MG63 (cell line): ENCODE results near the gene ARHGEF17. TPM values are rescaled to one million over a fixed set of nuclear protein-coding genes. Genes with fewer than 3 reads are reported as not detected.

Source experiments
- DNase-seq: peaks from one replicate; pipeline ENCODE4 v3.0.0-alpha.2; 2020
- H3K27me3 ChIP-seq: fragments of 250-450 bp; sonication (Bioruptor Pico); 2 replicates; pipeline ENCODE4 v1.5.1; 2020; ENCODE audit warnings: mild to moderate bottlenecking, moderate library complexity
- H3K36me3 ChIP-seq: fragments of 250-450 bp; sonication (Bioruptor Pico); 2 replicates; pipeline ENCODE4 v1.5.1; 2020; ENCODE audit warnings: mild to moderate bottlenecking, moderate library complexity
- H3K4me3 ChIP-seq: fragments of 250-450 bp; sonication (Bioruptor Pico); 2 replicates; pipeline ENCODE4 v1.5.1; 2020; ENCODE audit warnings: mild to moderate bottlenecking, moderate library complexity
- H3K9me3 ChIP-seq: fragments of 250-450 bp; sonication (Bioruptor Pico); 2 replicates; pipeline ENCODE4 v1.5.1; 2020; ENCODE audit warnings: mild to moderate bottlenecking, moderate library complexity
- total RNA-seq: library from RNA; depleted of rRNA; stranded (reverse); fragments of >200 nt; shearing (Covaris generic); gene quantifications from 2 replicates; pipeline ENCODE4 v1.2.3, GENCODE V29; 2014; ENCODE audit warnings: low replicate concordance

ARHGEF17 gene
- total RNA-seq, 1 experiment from 2014 or later: 10.9 TPM

DNA sequence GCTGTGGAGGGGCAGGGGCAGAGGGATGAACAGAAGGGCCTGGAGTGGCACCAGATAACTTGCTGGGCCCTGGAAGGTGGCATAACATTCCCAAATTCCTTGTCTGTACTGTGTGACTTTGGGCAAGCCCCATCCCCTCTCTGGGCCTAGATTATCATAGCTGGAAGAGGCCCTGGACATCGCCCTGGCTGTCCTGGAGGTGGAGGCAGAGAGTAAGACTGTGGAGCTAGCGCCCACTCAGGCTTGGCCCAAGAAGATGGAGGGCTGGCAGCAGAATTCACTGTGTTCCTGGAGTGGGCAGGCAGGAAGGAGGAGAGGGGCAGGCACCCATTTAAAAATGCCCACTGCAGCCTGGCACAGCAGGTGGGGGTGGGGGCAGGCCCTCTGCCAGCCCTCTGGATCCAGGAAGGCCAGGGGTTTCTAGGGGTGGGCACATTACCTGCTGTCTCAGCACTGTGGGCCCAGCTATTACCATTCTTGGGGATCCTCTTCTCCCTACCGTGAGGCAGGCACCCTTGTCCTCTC lies 22.6 kb downstream of the ARHGEF17 start:
- Histone ChIP-seq H3K27me3 (no peaks in the 10 kb centered on the region), H3K4me3 (no peak overlapping the region), H3K9me3 (no peaks in the 10 kb centered on the region), H3K36me3 (peaks cover 9% of the 10 kb centered on the region)
- peak; percentile 32 for DNase-seq

DNA sequence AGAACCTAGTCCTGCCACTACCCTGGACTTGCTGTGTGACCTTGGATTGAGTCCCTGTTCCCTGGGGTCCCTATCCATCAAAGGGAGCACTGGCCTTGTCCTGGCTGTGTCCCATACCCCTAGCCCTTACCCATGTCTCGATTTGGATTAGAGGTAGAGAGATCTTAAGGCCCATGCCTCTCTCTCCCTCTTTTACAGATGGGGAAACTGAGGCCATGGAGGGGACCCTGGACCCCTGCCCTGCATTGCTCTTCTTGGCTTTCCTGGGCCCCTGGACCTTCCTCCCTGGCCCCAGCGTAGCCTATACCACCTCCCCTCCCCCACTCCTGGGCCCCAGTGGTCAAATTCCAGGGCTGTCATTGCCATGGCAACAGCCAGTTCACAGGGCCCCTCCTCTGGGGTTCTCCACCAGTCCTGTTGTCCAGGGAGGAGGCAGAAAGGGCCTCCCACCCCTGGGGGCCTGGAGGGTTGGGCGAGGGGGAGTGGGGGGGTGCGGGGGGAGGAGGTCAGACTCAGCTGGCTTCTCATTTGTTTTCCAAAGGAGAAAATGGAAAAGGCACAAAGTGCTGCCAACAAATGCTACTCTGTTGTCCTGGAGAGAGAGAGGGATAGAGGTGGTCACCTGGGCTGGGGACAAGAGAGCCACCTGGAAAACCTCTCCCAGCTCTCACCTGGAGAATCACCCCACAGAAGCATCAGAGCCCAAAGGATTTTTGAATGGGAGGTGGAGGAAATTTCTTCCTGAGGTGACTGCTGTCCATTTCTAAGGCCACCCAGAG lies 23.3 kb downstream of the ARHGEF17 start:
- no peaks in the 10 kb centered on the region for H3K9me3 ChIP-seq
- DNase-seq: no peak
- H3K4me3 ChIP-seq: no peak overlapping the region
- no peaks in the 10 kb centered on the region for H3K27me3 ChIP-seq
- H3K36me3 ChIP-seq: peaks cover 11% of the 10 kb centered on the region

DNA sequence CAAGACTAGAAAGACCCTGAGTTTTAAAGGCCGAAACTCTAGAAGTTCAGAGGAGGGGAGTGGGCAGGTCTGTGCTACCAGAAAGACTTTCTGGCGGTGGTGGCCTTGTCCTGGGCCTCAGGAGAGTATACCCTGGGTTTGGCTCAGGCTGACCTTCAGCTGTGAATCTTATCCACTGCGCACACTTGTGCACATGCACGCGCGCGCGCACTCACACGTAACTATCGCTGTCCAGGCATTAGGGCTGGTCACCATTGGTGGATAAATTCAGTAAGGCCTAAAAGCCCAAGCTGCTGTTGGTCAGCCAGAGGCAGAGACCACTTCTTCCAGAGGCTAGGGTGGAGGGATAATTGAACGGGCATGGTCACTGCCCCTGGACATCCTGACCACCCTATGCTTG lies 25.1 kb downstream of the ARHGEF17 start:
- Histone ChIP-seq H3K27me3 (no peaks in the 10 kb centered on the region), H3K9me3 (no peaks in the 10 kb centered on the region), H3K36me3 (peaks cover 11% of the 10 kb centered on the region), H3K4me3 (no peak overlapping the region)
- DNase-seq: no peak

DNA sequence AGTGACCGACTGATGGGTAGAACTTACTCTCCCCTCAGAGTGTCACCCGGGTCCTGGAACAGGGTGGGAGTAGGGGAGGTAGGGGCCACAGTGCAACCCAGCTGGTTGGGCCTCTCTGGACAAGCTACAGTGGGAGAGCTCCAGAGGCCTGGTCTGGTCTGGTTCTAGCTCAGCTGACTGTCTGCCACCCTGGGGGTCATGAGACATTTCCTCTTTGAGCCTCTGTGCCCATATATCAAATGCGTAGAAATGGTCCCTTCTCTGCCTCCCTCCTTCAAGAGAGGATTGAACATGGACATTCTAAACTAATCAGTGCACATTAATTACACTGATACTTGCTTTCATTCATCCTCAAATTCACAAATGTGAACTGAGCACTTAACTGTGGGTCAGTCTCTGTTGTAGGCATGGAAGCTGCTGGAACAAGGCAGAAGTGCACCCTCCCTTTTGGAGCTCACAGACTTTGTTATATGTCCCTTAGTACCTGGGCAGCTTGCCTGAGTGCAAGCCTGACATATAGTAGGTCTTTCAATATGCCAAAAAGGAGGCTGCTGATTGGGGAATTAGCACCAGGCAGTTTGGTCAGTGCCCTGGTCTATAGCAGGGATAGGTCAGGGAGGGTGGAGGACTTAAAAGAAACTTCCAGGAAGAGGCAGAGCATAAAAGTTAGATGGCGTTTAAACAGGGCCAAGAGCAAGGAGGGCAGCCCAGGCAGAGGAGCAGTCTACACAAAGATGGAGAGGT lies 25.7 kb downstream of the ARHGEF17 start:
- no peaks in the 10 kb centered on the region for H3K27me3 ChIP-seq
- H3K9me3 ChIP-seq: no peaks in the 10 kb centered on the region
- no peak overlapping the region for H3K4me3 ChIP-seq
- DNase-seq: no peak
- H3K36me3 ChIP-seq: peaks cover 11% of the 10 kb centered on the region

DNA sequence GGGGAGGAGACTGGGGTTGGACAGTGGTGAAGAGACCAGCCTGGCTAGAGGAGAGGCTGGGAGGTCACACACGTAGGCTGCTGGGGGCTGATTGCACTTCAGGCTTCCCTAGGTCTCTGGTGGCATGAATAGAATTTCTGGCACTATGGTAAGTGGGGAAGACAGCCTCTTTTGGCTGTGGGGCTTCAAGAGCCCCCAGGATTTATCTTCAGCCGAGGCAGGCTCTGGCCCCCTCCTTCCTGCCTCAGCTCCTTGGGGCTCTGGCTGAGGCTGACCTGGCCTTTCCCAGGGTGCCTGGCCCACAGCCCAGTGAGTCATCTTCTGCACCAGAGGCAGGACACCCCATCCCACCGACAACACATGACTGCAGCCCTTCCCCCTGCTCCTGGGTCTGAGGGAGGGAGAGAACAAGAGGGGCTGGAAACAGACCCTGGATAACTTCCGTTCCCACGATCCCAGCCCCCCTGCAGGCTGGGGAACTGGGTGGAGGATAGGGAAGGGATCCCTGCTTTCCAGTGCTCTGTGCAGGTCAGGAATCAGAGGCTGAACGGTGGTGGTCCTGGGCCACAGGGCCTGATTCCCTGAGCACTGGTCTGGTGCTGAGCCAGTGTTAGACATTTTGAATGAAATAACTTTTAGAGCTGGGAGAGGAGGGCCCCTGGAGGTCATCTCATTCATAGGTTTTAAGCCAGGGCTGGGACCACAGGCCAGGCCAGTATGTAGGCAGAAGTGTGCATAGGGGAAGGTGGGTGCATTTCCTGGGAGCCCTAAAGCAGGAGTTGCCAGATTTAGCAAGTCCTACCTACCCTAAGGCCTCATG lies 26.5 kb downstream of the ARHGEF17 start:
- DNase-seq: peak; percentile 96
- H3K36me3 ChIP-seq: peaks cover 11% of the 10 kb centered on the region
- H3K4me3 ChIP-seq: no peak overlapping the region
- H3K27me3 ChIP-seq: no peaks in the 10 kb centered on the region
- no peaks in the 10 kb centered on the region for H3K9me3 ChIP-seq

DNA sequence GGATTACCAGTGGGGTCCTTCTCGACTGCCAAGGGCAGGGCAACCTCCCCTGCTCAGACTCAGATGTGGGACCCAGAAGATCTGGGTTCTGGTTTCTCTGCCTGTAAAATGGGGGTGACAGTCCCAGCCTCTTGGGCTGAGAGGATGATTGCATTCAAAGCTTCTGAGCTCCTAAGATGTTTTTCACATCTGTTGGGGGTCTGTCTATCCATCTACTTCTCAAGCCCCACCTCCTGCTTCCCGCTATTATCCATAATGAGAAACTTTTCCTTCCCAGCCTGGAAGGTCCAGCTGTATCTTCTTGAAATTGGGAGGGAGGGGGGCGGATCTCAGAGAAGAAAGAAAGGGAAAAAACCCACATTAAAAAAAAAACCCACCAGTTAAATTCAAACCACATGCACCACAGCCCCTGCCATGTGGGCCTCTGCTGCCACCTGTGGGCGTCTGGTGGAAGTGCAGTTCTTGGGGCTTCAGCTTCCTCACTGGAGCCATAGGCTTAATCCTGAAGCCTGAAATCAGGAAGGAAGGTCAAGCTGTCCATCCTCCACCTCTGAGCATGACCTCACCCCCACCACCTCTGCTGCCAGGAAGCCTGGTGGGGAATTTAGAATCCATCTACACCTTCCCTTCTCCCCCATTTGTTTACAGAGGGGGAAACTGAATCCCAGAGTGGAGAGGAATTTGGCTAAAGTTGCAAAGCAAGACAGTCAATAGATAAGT lies 27.3 kb downstream of the ARHGEF17 start:
- DNase-seq: peak; percentile 69

DNA sequence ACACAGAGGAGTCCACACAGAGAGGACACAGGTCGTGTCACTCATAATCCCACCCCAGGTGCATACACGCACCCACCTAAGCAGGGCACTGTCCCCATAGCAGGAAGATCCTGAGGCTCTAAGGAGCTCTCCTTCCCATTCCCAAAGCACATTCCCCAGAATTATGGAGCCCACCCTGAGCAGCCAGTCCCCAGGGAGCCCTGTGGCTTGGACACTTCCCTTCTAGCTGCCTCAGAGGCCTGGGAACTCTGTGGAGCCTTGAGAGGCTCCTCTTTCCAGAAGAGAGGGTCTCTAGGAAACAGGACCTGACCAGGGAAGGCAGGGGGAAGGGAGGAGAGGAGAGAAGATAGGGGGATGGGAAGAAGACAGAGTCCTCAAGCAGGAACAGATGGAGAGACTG lies 29.8 kb downstream of the ARHGEF17 start:
- no peak for DNase-seq

More for the DNA sequence above, 27.3 kb downstream of the ARHGEF17 start:
- Histone ChIP-seq H3K27me3 (no peaks in the 10 kb centered on the region), H3K36me3 (peaks cover 11% of the 10 kb centered on the region), H3K9me3 (no peaks in the 10 kb centered on the region), H3K4me3 (no peak overlapping the region)

DNA sequence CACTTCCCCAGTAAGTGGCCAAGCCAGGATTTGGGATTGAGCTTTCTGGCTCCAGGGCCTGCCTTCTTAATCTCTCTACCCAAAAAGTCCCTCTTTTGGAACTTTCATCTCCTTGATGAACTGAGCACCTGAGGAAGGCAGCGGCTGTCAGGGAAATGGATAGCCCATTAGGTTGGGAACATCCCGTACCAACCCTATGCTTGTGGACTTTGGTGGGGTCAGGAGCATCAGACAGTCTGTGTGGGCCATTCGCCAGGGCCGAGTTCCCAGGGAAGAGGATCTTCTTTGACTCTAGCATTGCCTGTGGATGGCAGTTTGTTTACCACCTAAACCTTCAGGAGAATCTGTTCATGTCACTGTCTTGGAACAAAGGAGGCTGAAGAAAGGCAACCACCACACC lies 30.2 kb downstream of the ARHGEF17 start:
- H3K36me3 ChIP-seq: peaks cover 11% of the 10 kb centered on the region
- no peaks in the 10 kb centered on the region for H3K27me3 ChIP-seq
- no peak overlapping the region for H3K4me3 ChIP-seq
- no peaks in the 10 kb centered on the region for H3K9me3 ChIP-seq
- DNase-seq: no peak

More for the DNA sequence above, 29.8 kb downstream of the ARHGEF17 start:
- no peaks in the 10 kb centered on the region for H3K9me3 ChIP-seq
- H3K36me3 ChIP-seq: peaks cover 11% of the 10 kb centered on the region
- no peaks in the 10 kb centered on the region for H3K27me3 ChIP-seq
- H3K4me3 ChIP-seq: no peak overlapping the region

DNA sequence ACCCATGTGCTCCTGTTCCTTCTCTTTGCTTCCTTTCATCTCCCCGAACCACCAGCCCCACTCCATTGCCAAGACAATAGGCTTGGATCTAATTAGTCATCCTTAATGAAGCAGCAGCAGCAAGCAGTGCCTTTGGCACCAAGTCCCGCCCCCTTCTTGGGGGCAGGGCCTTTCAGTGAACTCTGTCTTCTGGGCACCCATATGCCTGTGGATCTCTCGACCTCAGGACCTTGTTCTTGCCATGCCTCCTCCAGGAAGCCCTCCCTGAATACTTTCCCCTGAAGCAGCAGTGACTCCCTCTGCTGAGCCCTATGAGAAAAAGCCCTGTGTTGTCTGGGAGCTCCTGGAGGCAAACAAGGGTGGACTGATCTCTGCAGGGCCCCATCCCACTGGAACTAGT lies 32.1 kb downstream of the ARHGEF17 start:
- H3K4me3 ChIP-seq: no peak overlapping the region
- H3K9me3 ChIP-seq: no peaks in the 10 kb centered on the region
- DNase-seq: no peak
- H3K36me3 ChIP-seq: peaks cover 11% of the 10 kb centered on the region
- no peaks in the 10 kb centered on the region for H3K27me3 ChIP-seq

DNA sequence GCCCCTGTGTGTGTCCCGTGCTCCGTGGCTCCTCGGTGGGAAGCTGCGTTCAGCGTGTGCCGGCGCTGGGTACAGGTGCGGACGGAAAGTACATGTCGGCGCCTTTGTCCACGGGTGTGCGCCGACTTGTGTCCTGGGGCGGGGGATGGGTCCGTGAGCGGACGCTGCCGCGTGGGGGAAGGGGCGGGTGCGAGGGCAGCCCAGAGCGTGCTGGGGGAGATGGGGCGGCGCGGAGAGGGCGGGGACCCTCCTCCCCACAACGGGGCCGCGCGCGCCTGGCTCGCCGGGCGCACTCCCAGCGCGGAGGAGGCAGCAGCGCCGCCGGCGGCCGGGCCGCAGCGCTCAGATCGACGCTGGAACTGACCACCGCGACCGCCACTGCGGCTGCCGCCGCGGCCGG lies 34.6 kb downstream of the ARHGEF17 start:
- Histone ChIP-seq H3K36me3 (no peaks in the 10 kb centered on the region; the same call in 1 of the 2 replicates), H3K9me3 (no peaks in the 10 kb centered on the region), H3K4me3 (no peak overlapping the region), H3K27me3 (no peaks in the 10 kb centered on the region)
- no peak for DNase-seq

DNA sequence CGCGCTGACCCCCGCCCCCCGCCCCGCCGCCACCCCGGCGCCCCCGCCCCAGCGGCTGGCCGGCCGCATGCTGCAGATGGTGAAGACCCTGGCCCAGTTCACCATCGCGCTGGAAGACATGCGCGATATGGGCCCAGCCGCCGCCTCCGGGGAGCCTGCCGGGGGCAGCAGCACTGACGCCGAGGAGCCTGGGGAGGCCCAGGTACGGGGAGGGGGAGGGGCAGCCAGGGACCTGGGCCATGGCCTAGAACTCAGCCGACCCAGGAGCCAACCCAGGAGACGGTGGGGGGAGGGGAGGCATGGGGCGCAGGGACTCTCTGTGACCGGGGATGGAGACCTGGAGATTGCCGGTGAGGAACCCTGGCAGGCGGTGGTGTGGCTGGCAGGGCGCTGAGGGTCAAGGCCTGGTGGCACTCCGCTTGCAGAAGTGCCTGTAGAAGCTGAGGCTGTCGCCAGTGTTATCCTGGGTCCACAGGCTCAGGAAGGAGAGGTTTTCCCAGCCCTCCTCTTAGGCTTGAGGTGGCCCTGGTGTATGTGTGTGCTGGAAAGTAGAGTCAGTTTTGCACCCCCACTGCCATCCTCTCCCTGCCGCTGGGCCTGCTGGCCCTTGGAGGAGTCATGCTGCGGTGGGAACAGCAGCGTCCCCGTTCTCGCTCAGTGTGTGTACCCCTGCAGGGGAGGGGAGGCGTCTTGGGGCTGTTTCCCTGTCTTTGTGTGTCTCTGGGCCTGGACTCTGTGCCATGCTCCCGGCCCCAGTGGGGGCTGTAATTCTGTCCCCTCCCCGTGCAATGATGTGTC lies 35.2 kb downstream of the ARHGEF17 start:
- Histone ChIP-seq H3K9me3 (no peaks in the 10 kb centered on the region), H3K36me3 (no peaks in the 10 kb centered on the region; the same call in 1 of the 2 replicates), H3K4me3 (no peak overlapping the region), H3K27me3 (no peaks in the 10 kb centered on the region)
- DNase-seq: no peak

DNA sequence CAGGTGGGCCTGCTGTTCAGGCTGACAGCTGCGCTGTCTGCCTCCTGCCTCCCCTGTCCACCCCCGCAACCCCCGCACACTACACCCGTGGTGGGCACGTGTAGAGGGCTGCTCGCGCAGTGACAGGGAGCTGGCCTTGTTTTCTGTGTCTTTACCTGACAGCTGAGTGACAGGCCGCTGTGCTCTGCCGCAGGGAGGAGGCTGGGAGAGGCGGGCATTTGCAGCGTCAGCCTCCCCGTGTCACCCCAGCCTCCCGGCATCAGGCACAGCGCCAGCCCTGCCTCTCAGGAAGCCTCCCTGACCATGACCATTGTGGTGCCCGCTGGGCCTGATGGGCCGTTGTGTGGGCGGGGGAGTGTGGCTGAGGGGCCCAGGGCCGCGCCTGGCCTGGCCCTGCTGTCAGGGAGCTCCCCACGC lies 36.1 kb downstream of the ARHGEF17 start:
- H3K4me3 ChIP-seq: no peak overlapping the region
- H3K36me3 ChIP-seq: peaks cover 2% of the 10 kb centered on the region; the same call in 1 of the 2 replicates
- DNase-seq: no peak
- no peaks in the 10 kb centered on the region for H3K9me3 ChIP-seq
- H3K27me3 ChIP-seq: no peaks in the 10 kb centered on the region

DNA sequence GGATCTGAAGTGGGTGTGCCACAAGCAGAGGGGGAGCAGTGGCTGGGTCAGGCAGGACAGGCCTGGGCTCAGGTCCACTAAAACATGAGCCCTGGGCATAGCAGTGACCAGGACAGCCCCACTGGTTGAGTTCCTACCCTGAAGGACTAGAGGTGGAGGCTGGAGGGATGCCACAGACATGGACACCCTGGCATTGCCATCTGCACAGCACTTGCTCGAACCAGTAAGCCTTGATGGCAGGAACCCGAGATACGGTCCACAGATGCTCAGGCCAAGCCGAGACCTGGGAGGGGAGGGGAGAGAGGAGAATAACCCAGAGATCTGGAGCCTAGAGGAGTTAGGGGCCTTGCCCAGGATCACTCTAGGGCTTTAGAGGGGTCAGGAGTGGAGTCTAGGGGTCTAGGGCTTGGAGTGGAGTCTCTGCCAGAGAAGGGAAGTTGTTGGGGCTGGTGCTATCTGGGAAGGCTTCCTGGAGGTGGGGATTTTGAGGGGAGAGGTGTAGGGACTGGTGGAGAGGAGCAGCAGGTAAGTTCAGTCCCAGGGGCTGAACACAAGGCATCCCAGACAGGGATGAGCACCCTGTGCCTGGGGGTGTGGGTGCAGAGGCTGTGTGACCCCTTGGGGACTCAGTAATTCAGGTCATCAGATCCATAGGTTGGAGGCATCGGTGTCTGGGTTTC lies 37.5 kb downstream of the ARHGEF17 start:
- Histone ChIP-seq H3K27me3 (no peaks in the 10 kb centered on the region), H3K4me3 (no peak overlapping the region), H3K9me3 (no peaks in the 10 kb centered on the region), H3K36me3 (peaks cover 2% of the 10 kb centered on the region; the same call in 1 of the 2 replicates)
- DNase-seq: no peak

DNA sequence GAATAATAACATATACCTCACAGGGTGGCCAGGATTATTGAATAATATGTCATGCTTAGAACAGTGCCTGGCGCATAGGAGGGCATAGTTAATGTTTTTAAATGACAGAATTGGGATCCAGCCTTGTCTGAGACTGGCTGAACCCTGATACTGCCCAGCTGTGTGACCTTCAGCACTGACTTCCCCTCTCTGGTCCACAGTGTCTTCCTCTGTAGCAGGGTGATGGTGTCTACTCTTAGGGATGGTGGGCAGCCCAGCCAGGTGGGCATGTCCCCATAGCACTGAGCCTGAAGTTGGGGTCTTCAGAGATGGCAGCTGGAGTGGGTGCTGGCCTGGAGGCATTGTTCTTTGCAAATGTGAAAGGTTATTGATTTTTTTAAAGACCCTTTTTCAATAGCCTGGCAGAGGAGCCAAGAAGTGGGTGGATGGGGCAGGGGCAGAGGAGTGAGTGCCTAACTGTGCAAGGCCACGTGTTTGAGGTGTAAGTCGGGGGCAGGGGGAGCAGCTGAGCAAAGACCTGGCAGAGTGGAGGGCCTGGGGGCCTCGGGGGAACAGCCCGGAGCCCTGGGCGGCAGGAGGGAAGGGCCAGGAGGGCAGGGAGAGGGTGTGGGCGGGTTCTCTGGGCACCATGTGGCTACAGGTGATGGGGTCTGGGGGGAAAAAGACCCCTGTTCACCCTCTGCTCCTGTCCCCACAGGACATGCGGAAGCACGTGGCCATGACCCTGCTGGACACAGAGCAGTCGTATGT lies 38.3 kb downstream of the ARHGEF17 start:
- no peak overlapping the region for H3K4me3 ChIP-seq
- no peak for DNase-seq
- no peaks in the 10 kb centered on the region for H3K27me3 ChIP-seq
- H3K36me3 ChIP-seq: peaks cover 2% of the 10 kb centered on the region; the same call in 1 of the 2 replicates
- no peaks in the 10 kb centered on the region for H3K9me3 ChIP-seq
